ENCODE results near the gene DNAJC17.

DNAJC17 gene

GRCh38 chr15:40775740-40776536 lies 31.3 kb downstream of the DNAJC17 start:
- WGBS, 2 experiments, result 95 to 96% methylated on average over 14 of the region's 14 CpGs
- H3K36me3 ChIP-seq (ENCODE audit: control insufficient read depth, insufficient read depth, low read length), result peaks cover 28% of the 10 kb centered on the region

GRCh38 chr15:40775007-40775406 lies 32.3 kb downstream of the DNAJC17 start:
- no peak overlapping the region for H3K4me3 ChIP-seq (ENCODE audit: insufficient read depth, low read depth, low read length)
- peaks cover 28% of the 10 kb centered on the region for H3K36me3 ChIP-seq (ENCODE audit: control insufficient read depth, insufficient read depth, low read length)
- H3K27me3 ChIP-seq (ENCODE audit: control insufficient read depth, insufficient read depth, low read length, poor library complexity, severe bottlenecking), result no peaks in the 10 kb centered on the region
- 94 to 96% methylated on average over 10 of the region's 10 CpGs for WGBS, 2 experiments
- H3K4me1 ChIP-seq (ENCODE audit: control insufficient read depth, insufficient read depth, low read length), result no peaks in the 10 kb centered on the region
- H3K27ac ChIP-seq (ENCODE audit: insufficient read depth, low read depth, low read length, poor library complexity, severe bottlenecking), result no peak overlapping the region
- H3K9me3 ChIP-seq (ENCODE audit: control insufficient read depth, low read length), result no peaks in the 10 kb centered on the region

More at GRCh38 chr15:40775740-40776536, 31.3 kb downstream of the DNAJC17 start:
- H3K4me1 ChIP-seq (ENCODE audit: control insufficient read depth, insufficient read depth, low read length), result no peaks in the 10 kb centered on the region
- H3K27me3 ChIP-seq (ENCODE audit: control insufficient read depth, insufficient read depth, low read length, poor library complexity, severe bottlenecking), result no peaks in the 10 kb centered on the region
- H3K4me3 ChIP-seq (ENCODE audit: insufficient read depth, low read depth, low read length), result no peak overlapping the region
- no peaks in the 10 kb centered on the region for H3K9me3 ChIP-seq (ENCODE audit: control insufficient read depth, low read length)
- no peak overlapping the region for H3K27ac ChIP-seq (ENCODE audit: insufficient read depth, low read depth, low read length, poor library complexity, severe bottlenecking)

GRCh38 chr15:40773902-40774301 lies 33.4 kb downstream of the DNAJC17 start:
- no peak overlapping the region for H3K4me3 ChIP-seq (ENCODE audit: insufficient read depth, low read depth, low read length)
- no peak overlapping the region for H3K27ac ChIP-seq (ENCODE audit: insufficient read depth, low read depth, low read length, poor library complexity, severe bottlenecking)
- H3K27me3 ChIP-seq (ENCODE audit: control insufficient read depth, insufficient read depth, low read length, poor library complexity, severe bottlenecking), result no peaks in the 10 kb centered on the region
- 95% methylated on average over 6 of the region's 6 CpGs for WGBS, 2 experiments
- H3K36me3 ChIP-seq (ENCODE audit: control insufficient read depth, insufficient read depth, low read length), result peaks cover 22% of the 10 kb centered on the region
- no peaks in the 10 kb centered on the region for H3K4me1 ChIP-seq (ENCODE audit: control insufficient read depth, insufficient read depth, low read length)
- H3K9me3 ChIP-seq (ENCODE audit: control insufficient read depth, low read length), result no peaks in the 10 kb centered on the region

- Histone ChIP-seq H3K9me3 (ENCODE audit: control insufficient read depth, low read length) (no peaks in the 10 kb centered on the region), H3K27ac (ENCODE audit: insufficient read depth, low read depth, low read length, poor library complexity, severe bottlenecking) (no peak overlapping the region), H3K27me3 (ENCODE audit: control insufficient read depth, insufficient read depth, low read length, poor library complexity, severe bottlenecking) (no peaks in the 10 kb centered on the region), H3K4me3 (ENCODE audit: insufficient read depth, low read depth, low read length) (no peak overlapping the region), H3K4me1 (ENCODE audit: control insufficient read depth, insufficient read depth, low read length) (no peaks in the 10 kb centered on the region), H3K36me3 (ENCODE audit: control insufficient read depth, insufficient read depth, low read length) (peaks cover 19% of the 10 kb centered on the region)
- WGBS, 2 experiments, result 87 to 94% methylated on average over 8 of the region's 8 CpGs
These were observed 33.8 kb downstream of the DNAJC17 start for GRCh38 chr15:40773496-40773895.

- no peak overlapping the region for H3K4me3 ChIP-seq (ENCODE audit: insufficient read depth, low read depth, low read length)
- WGBS, 2 experiments, result 94 to 95% methylated on average over 12 to 13 of the region's 13 CpGs
- H3K27ac ChIP-seq (ENCODE audit: insufficient read depth, low read depth, low read length, poor library complexity, severe bottlenecking), result no peak overlapping the region
- no peaks in the 10 kb centered on the region for H3K27me3 ChIP-seq (ENCODE audit: control insufficient read depth, insufficient read depth, low read length, poor library complexity, severe bottlenecking)
- H3K4me1 ChIP-seq (ENCODE audit: control insufficient read depth, insufficient read depth, low read length), result no peaks in the 10 kb centered on the region
- peaks cover 18% of the 10 kb centered on the region for H3K36me3 ChIP-seq (ENCODE audit: control insufficient read depth, insufficient read depth, low read length)
- H3K9me3 ChIP-seq (ENCODE audit: control insufficient read depth, low read length), result no peaks in the 10 kb centered on the region
These were observed 35.3 kb downstream of the DNAJC17 start for GRCh38 chr15:40772014-40772413.

GRCh38 chr15:40771242-40771641 lies 36.0 kb downstream of the DNAJC17 start:
- H3K27me3 ChIP-seq (ENCODE audit: control insufficient read depth, insufficient read depth, low read length, poor library complexity, severe bottlenecking), result no peaks in the 10 kb centered on the region
- H3K27ac ChIP-seq (ENCODE audit: insufficient read depth, low read depth, low read length, poor library complexity, severe bottlenecking), result no peak overlapping the region
- H3K36me3 ChIP-seq (ENCODE audit: control insufficient read depth, insufficient read depth, low read length), result peaks cover 14% of the 10 kb centered on the region
- no peaks in the 10 kb centered on the region for H3K9me3 ChIP-seq (ENCODE audit: control insufficient read depth, low read length)
- WGBS, 2 experiments, result 94 to 97% methylated on average over 5 of the region's 5 CpGs
- H3K4me3 ChIP-seq (ENCODE audit: insufficient read depth, low read depth, low read length), result no peak overlapping the region
- H3K4me1 ChIP-seq (ENCODE audit: control insufficient read depth, insufficient read depth, low read length), result peaks cover 5% of the 10 kb centered on the region

GRCh38 chr15:40770147-40770721 lies 37.0 kb downstream of the DNAJC17 start:
- WGBS, 2 experiments, result 88 to 90% methylated on average over 17 of the region's 17 CpGs
- Histone ChIP-seq H3K36me3 (ENCODE audit: control insufficient read depth, insufficient read depth, low read length) (peaks cover 12% of the 10 kb centered on the region), H3K27ac (ENCODE audit: insufficient read depth, low read depth, low read length, poor library complexity, severe bottlenecking) (no peak overlapping the region)

GRCh38 chr15:40769274-40770146 lies 37.8 kb downstream of the DNAJC17 start, which contains the start of gene C15orf62:
C15orf62 (plus strand) TSS chr15:40769980; CDS start chr15:40770496, 516 bp downstream.
- Histone ChIP-seq H3K27me3 (ENCODE audit: control insufficient read depth, insufficient read depth, low read length, poor library complexity, severe bottlenecking) (peaks cover 8% of the 10 kb centered on the region), H3K4me3 (ENCODE audit: insufficient read depth, low read depth, low read length) (no peak within 1 kb of the TSS), H3K9me3 (ENCODE audit: control insufficient read depth, low read length) (no peaks in the 10 kb centered on the region), H3K36me3 (ENCODE audit: control insufficient read depth, insufficient read depth, low read length) (peaks cover 7% of the 10 kb centered on the region), H3K27ac (ENCODE audit: insufficient read depth, low read depth, low read length, poor library complexity, severe bottlenecking) (no peak within 1 kb of the TSS), H3K4me1 (ENCODE audit: control insufficient read depth, insufficient read depth, low read length) (peaks cover 18% of the 10 kb centered on the region)
- WGBS, 2 experiments, result 89 to 91% methylated on average over 28 of the region's 28 CpGs

More at GRCh38 chr15:40770147-40770721, 37.0 kb downstream of the DNAJC17 start:
- H3K4me1 ChIP-seq (ENCODE audit: control insufficient read depth, insufficient read depth, low read length), result peaks cover 12% of the 10 kb centered on the region
- no peaks in the 10 kb centered on the region for H3K9me3 ChIP-seq (ENCODE audit: control insufficient read depth, low read length)
- peaks cover under 1% of the 10 kb centered on the region for H3K27me3 ChIP-seq (ENCODE audit: control insufficient read depth, insufficient read depth, low read length, poor library complexity, severe bottlenecking)
- no peak overlapping the region for H3K4me3 ChIP-seq (ENCODE audit: insufficient read depth, low read depth, low read length)

GRCh38 chr15:40768521-40769273 lies 38.6 kb downstream of the DNAJC17 start:
- Histone ChIP-seq H3K4me1 (ENCODE audit: control insufficient read depth, insufficient read depth, low read length) (peaks cover 18% of the 10 kb centered on the region), H3K9me3 (ENCODE audit: control insufficient read depth, low read length) (no peaks in the 10 kb centered on the region), H3K36me3 (ENCODE audit: control insufficient read depth, insufficient read depth, low read length) (peaks cover 2% of the 10 kb centered on the region), H3K27me3 (ENCODE audit: control insufficient read depth, insufficient read depth, low read length, poor library complexity, severe bottlenecking) (peaks cover 16% of the 10 kb centered on the region), H3K27ac (ENCODE audit: insufficient read depth, low read depth, low read length, poor library complexity, severe bottlenecking) (no peak overlapping the region), H3K4me3 (ENCODE audit: insufficient read depth, low read depth, low read length) (no peak overlapping the region)
- WGBS, 2 experiments, result 94 to 96% methylated on average over 21 of the region's 21 CpGs

Data from ectodermal cell (in vitro differentiated cells).